Inflammatory macrophage treated with lipopolysaccharide for 4 hours (primary cell): ENCODE data around the gene IGFALS.

Experiments used
- DNase-seq: peaks from one replicate; pipeline ENCODE4 v3.0.0-alpha.2; 2020

IGFALS gene

GRCh38 chr16:1775006-1775845, 18.3 kb downstream of the IGFALS start:
- no peak for DNase-seq

GRCh38 chr16:1774448-1774780, 19.1 kb downstream of the IGFALS start:
- DNase-seq: no peak

- DNase-seq: peak; percentile 27
Measured at GRCh38 chr16:1773703-1774447, 19.6 kb downstream of the IGFALS start.

GRCh38 chr16:1772908-1773702, 20.4 kb downstream of the IGFALS start, which contains the start of gene MRPS34:
MRPS34 (minus strand) TSS chr16:1773134; CDS start chr16:1773119, 15 bp downstream.
- peak; percentile 85 for DNase-seq

GRCh38 chr16:1772362-1772907, 21.1 kb downstream of the IGFALS start, which contains the start of gene EME2:
EME2 (plus strand) TSS chr16:1772810; CDS start chr16:1773228, 418 bp downstream.
- peak; percentile 22 for DNase-seq

- no peak for DNase-seq
Measured at GRCh38 chr16:1771864-1772361, 21.6 kb downstream of the IGFALS start.

- DNase-seq: peak; percentile 59
Measured at GRCh38 chr16:1771188-1771863, 22.2 kb downstream of the IGFALS start, which contains the start of gene NME3. NME3 (minus strand) TSS chr16:1771543; CDS start chr16:1771534, 9 bp downstream.

GRCh38 chr16:1770328-1771187, 22.9 kb downstream of the IGFALS start:
- DNase-seq: peak; percentile 6

GRCh38 chr16:1769402-1770300, 23.9 kb downstream of the IGFALS start:
- DNase-seq: no peak

GRCh38 chr16:1768767-1769401, 24.6 kb downstream of the IGFALS start:
- no peak for DNase-seq

- DNase-seq: no peak
Measured at GRCh38 chr16:1768061-1768766, 25.3 kb downstream of the IGFALS start.

- DNase-seq: no peak
Measured at GRCh38 chr16:1767116-1767994, 26.1 kb downstream of the IGFALS start.

GRCh38 chr16:1766701-1767100, 26.8 kb downstream of the IGFALS start:
- DNase-seq: no peak

GRCh38 chr16:1766231-1766630, 27.3 kb downstream of the IGFALS start:
- DNase-seq: no peak

GRCh38 chr16:1765826-1766225, 27.7 kb downstream of the IGFALS start:
- DNase-seq: no peak

GRCh38 chr16:1764971-1765370, 28.5 kb downstream of the IGFALS start:
- no peak for DNase-seq
